Osteocyte (in vitro differentiated cells): ENCODE measurements around the gene ATIC. TPM values are rescaled to one million over a fixed set of nuclear protein-coding genes. Genes with fewer than 3 reads are reported as not detected.
A peak's percentile ranks its signal among the peaks of the same experiment; 100 is the strongest.

ENCODE experiments used
- DNase-seq: peaks from one replicate; pipeline ENCODE4 v3.0.0; 2021; ENCODE audit warnings: mixed read lengths; ENCODE audit not compliant: unreplicated experiment; ENCODE audit errors: extremely low spot score
- H3K27ac Mint-ChIP-seq: one replicate; pipeline ENCODE4 v1.8.0; 2021; ENCODE audit warnings: mild to moderate bottlenecking, mixed read lengths; ENCODE audit not compliant: unreplicated experiment
- H3K27me3 Mint-ChIP-seq: one replicate; pipeline ENCODE4 v1.8.0; 2021; ENCODE audit warnings: mixed read lengths; ENCODE audit not compliant: unreplicated experiment
- H3K36me3 Mint-ChIP-seq: one replicate; pipeline ENCODE4 v1.8.0; 2021; ENCODE audit warnings: mixed read lengths; ENCODE audit not compliant: unreplicated experiment
- H3K4me1 Mint-ChIP-seq: one replicate; pipeline ENCODE4 v1.8.0; 2021; ENCODE audit warnings: mixed read lengths; ENCODE audit not compliant: unreplicated experiment
- H3K4me3 Mint-ChIP-seq: one replicate; pipeline ENCODE4 v1.8.0; 2021; ENCODE audit warnings: mild to moderate bottlenecking, moderate library complexity, mixed read lengths; ENCODE audit not compliant: unreplicated experiment
- H3K9me3 Mint-ChIP-seq: one replicate; pipeline ENCODE4 v1.8.0; 2021; ENCODE audit warnings: mixed read lengths; ENCODE audit not compliant: unreplicated experiment
- CTCF ChIP-seq: fragments of 200-600 bp; sonication (generic); IDR thresholded peaks from 2 replicates; pipeline ENCODE4 v1.5.0; 2021; ENCODE audit warnings: antibody characterized with exemption, mild to moderate bottlenecking, moderate library complexity
- total RNA-seq: library from RNA; stranded (reverse); gene quantifications from 2 replicates; pipeline ENCODE4 v1.2.1, GENCODE V29; 2021

The ATIC gene
- total RNA-seq, 1 donor from 2014 or later: 89.7 TPM

GRCh38 chr2:215396595-215397313 lies 84.9 kb downstream of the ATIC start:
- no peak for TF ChIP-seq CTCF
- Mint-ChIP-seq H3K27me3 (no peaks in the 10 kb centered on the region), H3K9me3 (no peaks in the 10 kb centered on the region), H3K4me3 (no peak overlapping the region), H3K27ac (peak overlapping the region; percentile 88), H3K36me3 (peaks cover 80% of the 10 kb centered on the region), H3K4me1 (peaks cover 76% of the 10 kb centered on the region)
- no peak for DNase-seq

- H3K27ac Mint-ChIP-seq: peak overlapping the region; percentile 88
- H3K4me3 Mint-ChIP-seq: peak overlapping the region; percentile 27
- H3K4me1 Mint-ChIP-seq: peaks cover 76% of the 10 kb centered on the region
- H3K27me3 Mint-ChIP-seq: no peaks in the 10 kb centered on the region
- H3K36me3 Mint-ChIP-seq: peaks cover 77% of the 10 kb centered on the region
- H3K9me3 Mint-ChIP-seq: no peaks in the 10 kb centered on the region
- DNase-seq: no peak
- peak; percentile 22 for TF ChIP-seq CTCF
These were observed 85.9 kb downstream of the ATIC start for GRCh38 chr2:215397632-215398341.

- peaks cover 80% of the 10 kb centered on the region for H3K36me3 Mint-ChIP-seq
- H3K27me3 Mint-ChIP-seq: no peaks in the 10 kb centered on the region
- no peaks in the 10 kb centered on the region for H3K9me3 Mint-ChIP-seq
- H3K4me3 Mint-ChIP-seq: peak overlapping the region; percentile 30
- no peak for DNase-seq
- no peak for TF ChIP-seq CTCF
- peak overlapping the region; percentile 88 for H3K27ac Mint-ChIP-seq
- peaks cover 82% of the 10 kb centered on the region for H3K4me1 Mint-ChIP-seq
These were observed 87.3 kb downstream of the ATIC start for GRCh38 chr2:215399067-215399716.

Other genes with a start within 250 kb of the ATIC start
- gene ABCA12, start 173.4 kb upstream of the ATIC start, total RNA-seq: 0.08 and 0.13 TPM in 2 replicates
- 16,854 and 18,487 TPM in 2 replicates for gene FN1, start 124.0 kb downstream of the ATIC start, total RNA-seq